Bronchial epithelial cell (primary cell): ENCODE measurements around the gene ADAM15. TPM values are rescaled to one million over a fixed set of nuclear protein-coding genes. Genes with fewer than 3 reads are reported as not detected.
A peak's percentile ranks its signal among the peaks of the same experiment; 100 is the strongest.

ENCODE experiments used
- DNase-seq: peaks from one replicate; pipeline ENCODE4 v3.0.0-alpha.2; 2010; ENCODE audit warnings: low read depth
- FAIRE-seq: peaks from 2 replicates; lab custom pipeline; 2011; peaks lifted over from hg19 to GRCh38; lab: Jason Lieb, UNC
- H3K27me3 ChIP-seq: 2 replicates; pipeline ENCODE4 v1.5.1; 2011; ENCODE audit warnings: low read length; ENCODE audit not compliant: control insufficient read depth, insufficient read depth
- H3K36me3 ChIP-seq: 2 replicates; pipeline ENCODE4 v1.5.1; 2011; ENCODE audit warnings: low read length; ENCODE audit not compliant: control insufficient read depth, insufficient read depth
- H3K4me3 ChIP-seq: 2 replicates; pipeline ENCODE4 v1.5.1; 2011; ENCODE audit warnings: mild to moderate bottlenecking, low read depth, low read length, control low read depth
- CTCF ChIP-seq: IDR thresholded peaks from 2 replicates; pipeline ENCODE4 v1.5.1; 2011; ENCODE audit warnings: mild to moderate bottlenecking, moderate library complexity, low read length, control low read depth, inconsistent platforms; ENCODE audit not compliant: insufficient read depth, severe bottlenecking
- total RNA-seq: library from RNA; depleted of rRNA; stranded (reverse); fragments of >200 nt; gene quantifications from 2 replicates; pipeline ENCODE4 v1.2.1, GENCODE V29; 2014

The ADAM15 gene
- total RNA-seq, 1 donor from 2014 or later, result 181 TPM

GRCh38 chr1:155093911-155094621 lies 43.0 kb downstream of the ADAM15 start:
- Histone ChIP-seq H3K27me3 (peaks cover 2% of the 10 kb centered on the region), H3K36me3 (no peaks in the 10 kb centered on the region), H3K4me3 (no peak overlapping the region)
- peak; percentile 59 for DNase-seq
- FAIRE-seq, result no peak
- peak; percentile 56 for TF ChIP-seq CTCF

GRCh38 chr1:155094622-155094948 lies 43.5 kb downstream of the ADAM15 start:
- DNase-seq, result no peak
- FAIRE-seq, result no peak
- Histone ChIP-seq H3K36me3 (no peaks in the 10 kb centered on the region), H3K27me3 (peaks cover 2% of the 10 kb centered on the region), H3K4me3 (no peak overlapping the region)
- TF ChIP-seq CTCF, result no peak

- Histone ChIP-seq H3K27me3 (no peaks in the 10 kb centered on the region), H3K36me3 (no peaks in the 10 kb centered on the region), H3K4me3 (no peak overlapping the region)
- DNase-seq (no peak), FAIRE-seq (no peak)
- TF ChIP-seq CTCF, result no peak
Measured at GRCh38 chr1:155099331-155099730, 48.2 kb downstream of the ADAM15 start.

- FAIRE-seq (no peak), DNase-seq (no peak)
- Histone ChIP-seq H3K4me3 (no peak overlapping the region), H3K36me3 (no peaks in the 10 kb centered on the region), H3K27me3 (no peaks in the 10 kb centered on the region)
- no peak for TF ChIP-seq CTCF
Measured at GRCh38 chr1:155103325-155103724, 52.2 kb downstream of the ADAM15 start.

- no peak for DNase-seq
- Histone ChIP-seq H3K4me3 (no peak overlapping the region), H3K36me3 (no peaks in the 10 kb centered on the region), H3K27me3 (no peaks in the 10 kb centered on the region)
- FAIRE-seq, result no peak
- no peak for TF ChIP-seq CTCF
Measured at GRCh38 chr1:155104605-155105534, 53.8 kb downstream of the ADAM15 start.
